HepG2 (cell line): Measurements from ENCODE around the gene CHST14. TPM values are rescaled to one million over a fixed set of nuclear protein-coding genes. Genes with fewer than 3 reads are reported as not detected.

ENCODE experiments used
- AKAP8 ChIP-seq: sonication (generic); formaldehyde crosslinking; IDR thresholded peaks from 2 replicates; pipeline ENCODE4 v1.5.1; 2020; ENCODE audit warnings: mild to moderate bottlenecking, missing genetic modification reagents
- ATF5 ChIP-seq: sonication (generic); formaldehyde crosslinking; IDR thresholded peaks from 2 replicates; pipeline ENCODE4 v1.4.0; 2020; ENCODE audit warnings: mild to moderate bottlenecking, low read depth, missing genetic modification reagents
- CBX5 ChIP-seq: sonication (generic); formaldehyde crosslinking; IDR thresholded peaks from 2 replicates; pipeline ENCODE4 v1.4.0; 2020; ENCODE audit warnings: missing genetic modification reagents, borderline replicate concordance
- ELF4 ChIP-seq: sonication (generic); formaldehyde crosslinking; IDR thresholded peaks from 2 replicates; pipeline ENCODE4 v1.5.0; 2020; ENCODE audit warnings: missing genetic modification reagents, mild to moderate bottlenecking, moderate library complexity, borderline replicate concordance
- GPBP1L1 ChIP-seq: sonication (generic); formaldehyde crosslinking; IDR thresholded peaks from 2 replicates; pipeline ENCODE4 v1.5.0; 2020; ENCODE audit warnings: mild to moderate bottlenecking, missing genetic modification reagents
- HDAC6 ChIP-seq: fragments of 200-600 bp; sonication (generic); IDR thresholded peaks from 2 replicates; pipeline ENCODE4 v1.7.0; 2017; ENCODE audit warnings: mild to moderate bottlenecking, antibody characterized with exemption, low read length, low read depth
- JARID2 ChIP-seq: sonication (generic); formaldehyde crosslinking; IDR thresholded peaks from 2 replicates; pipeline ENCODE4 v1.8.1; 2023; ENCODE audit warnings: missing genetic modification reagents, inconsistent platforms; ENCODE audit not compliant: insufficient replicate concordance
- RCOR2 ChIP-seq: IDR thresholded peaks from 2 replicates; pipeline ENCODE4 v1.6.1; 2016; ENCODE audit warnings: missing biosample characterization, missing genetic modification reagents
- TSC22D2 ChIP-seq: sonication (generic); formaldehyde crosslinking; IDR thresholded peaks from 2 replicates; pipeline ENCODE4 v1.5.1; 2020; ENCODE audit warnings: missing genetic modification reagents, mild to moderate bottlenecking, borderline replicate concordance
- ZFP36 ChIP-seq: fragments of 150-350 bp; IDR thresholded peaks from 2 replicates; pipeline ENCODE4 v1.6.1; 2018; ENCODE audit warnings: borderline replicate concordance, low read length, low read depth; ENCODE audit not compliant: partially characterized antibody
- ZFP90 ChIP-seq: sonication (generic); formaldehyde crosslinking; IDR thresholded peaks from 2 replicates; pipeline ENCODE4 v1.8.0; 2022; ENCODE audit warnings: missing genetic modification reagents, mild to moderate bottlenecking, inconsistent platforms, borderline replicate concordance
- ZNF234 ChIP-seq: sonication (generic); formaldehyde crosslinking; conservative IDR thresholded peaks from 2 replicates; pipeline ENCODE4 v1.5.1; 2020; ENCODE audit warnings: mild to moderate bottlenecking, missing genetic modification reagents
- ZNF274 ChIP-seq: sonication (generic); formaldehyde crosslinking; IDR thresholded peaks from 2 replicates; pipeline ENCODE4 v1.5.1; 2020; ENCODE audit warnings: mild to moderate bottlenecking, missing genetic modification reagents
- ZNF44 ChIP-seq: sonication (generic); formaldehyde crosslinking; IDR thresholded peaks from 2 replicates; pipeline ENCODE4 v1.5.1; 2020; ENCODE audit warnings: mild to moderate bottlenecking, missing genetic modification reagents
- ZNF512B ChIP-seq: sonication (generic); formaldehyde crosslinking; IDR thresholded peaks from 2 replicates; pipeline ENCODE4 v1.5.1; 2020; ENCODE audit warnings: missing genetic modification reagents, mild to moderate bottlenecking, borderline replicate concordance
- ZNF580 ChIP-seq: IDR thresholded peaks from 2 replicates; pipeline ENCODE4 v1.6.1; 2016; ENCODE audit warnings: low read depth, borderline replicate concordance
- ZNF75D ChIP-seq: sonication (generic); formaldehyde crosslinking; IDR thresholded peaks from 2 replicates; pipeline ENCODE4 v1.8.1; 2023; ENCODE audit warnings: missing genetic modification reagents, mild to moderate bottlenecking, borderline replicate concordance
- polyA plus RNA-seq, 8 experiments: library from polyadenylated mRNA; depleted of rRNA in 3 of 8; stranded (reverse) in 7 of 8; unstranded in 1 of 8; fragments of >200 nt; fragmentation: Illumina TruSeq in 4 of 8; extraction: Trizol in 4 of 8; gene quantifications; 2 replicates each; pipeline versions ENCODE4 v1.2.1 to v1.2.3, GENCODE V29; 2011 to 2016; ENCODE audit warnings: low read depth in 4 of 8, missing spikeins in 1 of 8, mixed read lengths in 1 of 8; ENCODE audit not compliant: insufficient read depth in 1 of 8
- total RNA-seq, 5 experiments: library from RNA; depleted of rRNA; stranded (reverse); fragments of >200 nt; fragmentation: Illumina TruSeq; extraction: Trizol; gene quantifications; 2 replicates each; pipeline ENCODE4 v1.2.3, GENCODE V29; 2016; ENCODE audit warnings: low read depth in 1 of 5
- TF ChIP-seq, protein P1 (sequence below): sonication (generic); formaldehyde crosslinking; IDR thresholded peaks from 2 replicates; pipeline ENCODE4 v1.8.1; 2023; ENCODE audit warnings: mild to moderate bottlenecking, missing genetic modification reagents
- TF ChIP-seq, protein P2 (sequence below): sonication (generic); formaldehyde crosslinking; IDR thresholded peaks from 2 replicates; pipeline ENCODE4 v1.5.1; 2020; ENCODE audit warnings: mild to moderate bottlenecking, missing genetic modification reagents, moderate library complexity

CHST14 gene
- total and polyA plus RNA-seq, 2 of the 13 experiments (the other 11 are each of a cell fraction or from before 2014, with no cell fraction given) = 8.9 to 12.4 TPM

- TF ChIP-seq ZNF75D (CRISPR knock-in tag) (no peak), ZFP90 (no peak), ZNF44 (CRISPR knock-in tag) (0 out of 2 replicates have a peak, but pooled peaks have one; percentile 57), ZNF512B (CRISPR knock-in tag) (no peak), RCOR2 (CRISPR knock-in tag) (no peak), HDAC6 (no peak), CBX5 (0 out of 2 replicates have a peak, but pooled peaks have one; percentile 12), JARID2 (CRISPR knock-in tag) (no peak), ATF5 (CRISPR knock-in tag) (no peak), ZFP36 (no peak), GPBP1L1 (CRISPR knock-in tag) (no peak), ZNF234 (CRISPR knock-in tag) (no peak), ZNF580 (CRISPR knock-in tag) (no peak), ELF4 (CRISPR knock-in tag) (no peak), ZNF274 (CRISPR knock-in tag) (0 out of 2 replicates have a peak, but pooled peaks have one; percentile 23), TSC22D2 (CRISPR knock-in tag) (no peak), AKAP8 (CRISPR knock-in tag) (no peak)
- TF ChIP-seq, protein P1, sequence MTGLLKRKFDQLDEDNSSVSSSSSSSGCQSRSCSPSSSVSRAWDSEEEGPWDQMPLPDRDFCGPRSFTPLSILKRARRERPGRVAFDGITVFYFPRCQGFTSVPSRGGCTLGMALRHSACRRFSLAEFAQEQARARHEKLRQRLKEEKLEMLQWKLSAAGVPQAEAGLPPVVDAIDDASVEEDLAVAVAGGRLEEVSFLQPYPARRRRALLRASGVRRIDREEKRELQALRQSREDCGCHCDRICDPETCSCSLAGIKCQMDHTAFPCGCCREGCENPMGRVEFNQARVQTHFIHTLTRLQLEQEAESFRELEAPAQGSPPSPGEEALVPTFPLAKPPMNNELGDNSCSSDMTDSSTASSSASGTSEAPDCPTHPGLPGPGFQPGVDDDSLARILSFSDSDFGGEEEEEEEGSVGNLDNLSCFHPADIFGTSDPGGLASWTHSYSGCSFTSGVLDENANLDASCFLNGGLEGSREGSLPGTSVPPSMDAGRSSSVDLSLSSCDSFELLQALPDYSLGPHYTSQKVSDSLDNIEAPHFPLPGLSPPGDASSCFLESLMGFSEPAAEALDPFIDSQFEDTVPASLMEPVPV = no peak
- TF ChIP-seq, protein P2, sequence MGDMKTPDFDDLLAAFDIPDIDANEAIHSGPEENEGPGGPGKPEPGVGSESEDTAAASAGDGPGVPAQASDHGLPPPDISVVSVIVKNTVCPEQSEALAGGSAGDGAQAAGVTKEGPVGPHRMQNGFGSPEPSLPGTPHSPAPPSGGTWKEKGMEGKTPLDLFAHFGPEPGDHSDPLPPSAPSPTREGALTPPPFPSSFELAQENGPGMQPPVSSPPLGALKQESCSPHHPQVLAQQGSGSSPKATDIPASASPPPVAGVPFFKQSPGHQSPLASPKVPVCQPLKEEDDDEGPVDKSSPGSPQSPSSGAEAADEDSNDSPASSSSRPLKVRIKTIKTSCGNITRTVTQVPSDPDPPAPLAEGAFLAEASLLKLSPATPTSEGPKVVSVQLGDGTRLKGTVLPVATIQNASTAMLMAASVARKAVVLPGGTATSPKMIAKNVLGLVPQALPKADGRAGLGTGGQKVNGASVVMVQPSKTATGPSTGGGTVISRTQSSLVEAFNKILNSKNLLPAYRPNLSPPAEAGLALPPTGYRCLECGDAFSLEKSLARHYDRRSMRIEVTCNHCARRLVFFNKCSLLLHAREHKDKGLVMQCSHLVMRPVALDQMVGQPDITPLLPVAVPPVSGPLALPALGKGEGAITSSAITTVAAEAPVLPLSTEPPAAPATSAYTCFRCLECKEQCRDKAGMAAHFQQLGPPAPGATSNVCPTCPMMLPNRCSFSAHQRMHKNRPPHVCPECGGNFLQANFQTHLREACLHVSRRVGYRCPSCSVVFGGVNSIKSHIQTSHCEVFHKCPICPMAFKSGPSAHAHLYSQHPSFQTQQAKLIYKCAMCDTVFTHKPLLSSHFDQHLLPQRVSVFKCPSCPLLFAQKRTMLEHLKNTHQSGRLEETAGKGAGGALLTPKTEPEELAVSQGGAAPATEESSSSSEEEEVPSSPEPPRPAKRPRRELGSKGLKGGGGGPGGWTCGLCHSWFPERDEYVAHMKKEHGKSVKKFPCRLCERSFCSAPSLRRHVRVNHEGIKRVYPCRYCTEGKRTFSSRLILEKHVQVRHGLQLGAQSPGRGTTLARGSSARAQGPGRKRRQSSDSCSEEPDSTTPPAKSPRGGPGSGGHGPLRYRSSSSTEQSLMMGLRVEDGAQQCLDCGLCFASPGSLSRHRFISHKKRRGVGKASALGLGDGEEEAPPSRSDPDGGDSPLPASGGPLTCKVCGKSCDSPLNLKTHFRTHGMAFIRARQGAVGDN (CRISPR knock-in tag) = peak; percentile 50
Measured at GRCh38 chr15:40471808-40472150, 995 bp downstream of the CHST14 start (continued).
